ENCODE measurements around the gene AVP. TPM values are rescaled to one million over a fixed set of nuclear protein-coding genes. Genes with fewer than 3 reads are reported as not detected.
A peak's percentile ranks its signal among the peaks of the same experiment; 100 is the strongest.
"Not testable (repeated sequence)": the region's sequence is repeated elsewhere in the genome, so short reads cannot be mapped to it uniquely, and the experiment has no call there.

Gene AVP
- total RNA-seq, 1 donor from 2014 or later, result 0.38 TPM

GRCh38 chr20:3082955-3083952 is 1.3 kb downstream of the AVP start:
- no peaks in the 10 kb centered on the region for H3K9me3 ChIP-seq (replicated peaks)
- DNase-seq, result no peak
- TF ChIP-seq, protein P1, sequence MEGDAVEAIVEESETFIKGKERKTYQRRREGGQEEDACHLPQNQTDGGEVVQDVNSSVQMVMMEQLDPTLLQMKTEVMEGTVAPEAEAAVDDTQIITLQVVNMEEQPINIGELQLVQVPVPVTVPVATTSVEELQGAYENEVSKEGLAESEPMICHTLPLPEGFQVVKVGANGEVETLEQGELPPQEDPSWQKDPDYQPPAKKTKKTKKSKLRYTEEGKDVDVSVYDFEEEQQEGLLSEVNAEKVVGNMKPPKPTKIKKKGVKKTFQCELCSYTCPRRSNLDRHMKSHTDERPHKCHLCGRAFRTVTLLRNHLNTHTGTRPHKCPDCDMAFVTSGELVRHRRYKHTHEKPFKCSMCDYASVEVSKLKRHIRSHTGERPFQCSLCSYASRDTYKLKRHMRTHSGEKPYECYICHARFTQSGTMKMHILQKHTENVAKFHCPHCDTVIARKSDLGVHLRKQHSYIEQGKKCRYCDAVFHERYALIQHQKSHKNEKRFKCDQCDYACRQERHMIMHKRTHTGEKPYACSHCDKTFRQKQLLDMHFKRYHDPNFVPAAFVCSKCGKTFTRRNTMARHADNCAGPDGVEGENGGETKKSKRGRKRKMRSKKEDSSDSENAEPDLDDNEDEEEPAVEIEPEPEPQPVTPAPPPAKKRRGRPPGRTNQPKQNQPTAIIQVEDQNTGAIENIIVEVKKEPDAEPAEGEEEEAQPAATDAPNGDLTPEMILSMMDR (IDR thresholded peaks at IDR 0.05; ENCODE audit: borderline replicate concordance), result no peak
- H3K36me3 ChIP-seq, result no peaks in the 10 kb centered on the region
- peaks cover 47% of the 10 kb centered on the region for H3K27me3 ChIP-seq (ENCODE audit: low read depth)
- H3K4me3 ChIP-seq, result peak overlapping the region; percentile 56
- intact Hi-C loops (cut with micrococcal nuclease), result no loop called here
- peaks cover 28% of the 10 kb centered on the region for H3K4me1 ChIP-seq
- H3K27ac ChIP-seq (replicated peaks), result no peak overlapping the region

- H3K36me3 ChIP-seq, result no peaks in the 10 kb centered on the region
- H3K27me3 ChIP-seq (ENCODE audit: low read depth), result peaks cover 47% of the 10 kb centered on the region
- no peaks in the 10 kb centered on the region for H3K9me3 ChIP-seq (replicated peaks)
- intact Hi-C loops (cut with micrococcal nuclease), result no loop called here
- DNase-seq, result no peak
- TF ChIP-seq, protein P1 (IDR thresholded peaks at IDR 0.05; ENCODE audit: borderline replicate concordance), result no peak
- H3K4me3 ChIP-seq, result peak overlapping the region; percentile 56
- no peak overlapping the region for H3K27ac ChIP-seq (replicated peaks)
- peaks cover 28% of the 10 kb centered on the region for H3K4me1 ChIP-seq
These were observed 2.1 kb downstream of the AVP start for GRCh38 chr20:3082306-3082951.

DNA sequence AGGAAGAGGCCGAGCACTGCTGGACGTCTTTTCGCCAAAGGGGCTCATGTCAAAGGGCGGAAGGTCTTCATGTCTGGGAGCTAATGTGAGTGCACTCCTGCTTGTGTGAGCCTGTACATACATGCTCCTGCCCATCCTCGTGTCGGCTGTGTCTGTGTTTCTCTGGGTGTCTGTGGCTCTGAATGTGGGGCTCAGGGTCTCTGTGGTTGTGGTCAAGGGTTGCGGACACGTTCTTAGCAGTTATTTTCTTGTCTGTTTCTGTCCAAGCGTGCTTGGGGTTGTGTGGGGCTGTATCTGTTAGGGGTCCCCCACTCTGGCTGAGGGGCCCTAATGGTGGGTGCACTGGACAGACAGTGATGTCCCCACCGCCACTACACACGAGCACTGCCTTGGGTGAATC is 2.9 kb downstream of the AVP start:
- no peak for DNase-seq
- Histone ChIP-seq H3K4me3 (no peak overlapping the region), H3K4me1 (peaks cover 28% of the 10 kb centered on the region), H3K36me3 (no peaks in the 10 kb centered on the region), H3K27me3 (ENCODE audit: low read depth) (peaks cover 50% of the 10 kb centered on the region), H3K27ac (replicated peaks) (no peak overlapping the region), H3K9me3 (replicated peaks) (no peaks in the 10 kb centered on the region)
- intact Hi-C loops (cut with micrococcal nuclease), result no loop called here
- TF ChIP-seq, protein P1 (IDR thresholded peaks at IDR 0.05; ENCODE audit: borderline replicate concordance), result no peak

DNA sequence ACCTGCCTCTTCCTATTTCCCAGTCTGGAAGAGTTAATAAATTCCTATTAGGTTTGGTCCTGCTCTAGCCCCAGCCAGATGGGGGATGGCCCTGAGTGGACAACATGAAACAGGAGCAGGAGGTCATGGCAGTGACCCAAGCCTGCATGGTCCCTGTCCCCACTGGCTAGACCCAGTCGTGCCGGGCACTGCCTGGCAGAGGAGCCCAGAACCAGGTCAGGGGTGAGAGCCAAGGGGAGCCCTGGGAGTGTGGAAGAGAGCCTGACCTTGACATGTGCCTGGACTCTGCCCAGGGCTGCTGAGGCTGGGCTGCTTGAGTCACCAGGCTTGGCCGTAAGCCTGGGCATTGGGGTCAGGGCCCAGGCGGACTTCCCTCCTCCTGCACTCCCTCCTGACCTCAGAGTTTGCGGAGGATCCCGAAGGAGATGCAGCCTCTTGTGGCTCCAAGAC is 3.6 kb downstream of the AVP start:
- Histone ChIP-seq H3K36me3 (no peaks in the 10 kb centered on the region), H3K9me3 (replicated peaks) (no peaks in the 10 kb centered on the region), H3K27ac (replicated peaks) (peak overlapping the region; percentile 71), H3K27me3 (ENCODE audit: low read depth) (peaks cover 57% of the 10 kb centered on the region), H3K4me3 (no peak overlapping the region), H3K4me1 (peaks cover 28% of the 10 kb centered on the region)
- DNase-seq, result peak; percentile 75
- intact Hi-C loops (cut with micrococcal nuclease), result no loop called here
- TF ChIP-seq, protein P1 (IDR thresholded peaks at IDR 0.05; ENCODE audit: borderline replicate concordance), result no peak

- Histone ChIP-seq H3K4me1 (peaks cover 22% of the 10 kb centered on the region), H3K27ac (replicated peaks) (no peak overlapping the region), H3K36me3 (no peaks in the 10 kb centered on the region), H3K9me3 (replicated peaks) (no peaks in the 10 kb centered on the region), H3K4me3 (no peak overlapping the region), H3K27me3 (ENCODE audit: low read depth) (peaks cover 51% of the 10 kb centered on the region)
- TF ChIP-seq, protein P1 (IDR thresholded peaks at IDR 0.05; ENCODE audit: borderline replicate concordance), result no peak
- intact Hi-C loops (cut with micrococcal nuclease), result no loop called here
- no peak for DNase-seq
These were observed 6.8 kb downstream of the AVP start for GRCh38 chr20:3077618-3078134.

GRCh38 chr20:3075315-3075714 is 9.2 kb downstream of the AVP start:
- H3K9me3 ChIP-seq (replicated peaks); H3K4me3 ChIP-seq; H3K27ac ChIP-seq (replicated peaks); DNase-seq; H3K36me3 ChIP-seq; intact Hi-C loops (cut with micrococcal nuclease): not testable (repeated sequence)
- Histone ChIP-seq H3K27me3 (ENCODE audit: low read depth) (peaks cover 59% of the 10 kb centered on the region), H3K4me1 (peaks cover 17% of the 10 kb centered on the region)

All from left ventricle myocardium inferior (tissue), 1 donor.